B cell (primary cell): ENCODE measurements around the gene RHOXF2.
"Not testable (repeated sequence)": the region's sequence is repeated elsewhere in the genome, so short reads cannot be mapped to it uniquely, and the experiment has no call there.

ENCODE experiments used
- EZH2 ChIP-seq: IDR thresholded peaks from 2 replicates; pipeline ENCODE4 v1.6.1; 2012; ENCODE audit warnings: borderline replicate concordance, low read depth, mild to moderate bottlenecking, moderate library complexity, low read length; ENCODE audit not compliant: insufficient read depth, poor library complexity, severe bottlenecking
- TF ChIP-seq, protein P1 (sequence below): fragments of 200-600 bp; IDR thresholded peaks from one replicate; pipeline ENCODE4 v1.8.0; 2022; ENCODE audit warnings: antibody characterized with exemption, mild to moderate bottlenecking

DNA sequence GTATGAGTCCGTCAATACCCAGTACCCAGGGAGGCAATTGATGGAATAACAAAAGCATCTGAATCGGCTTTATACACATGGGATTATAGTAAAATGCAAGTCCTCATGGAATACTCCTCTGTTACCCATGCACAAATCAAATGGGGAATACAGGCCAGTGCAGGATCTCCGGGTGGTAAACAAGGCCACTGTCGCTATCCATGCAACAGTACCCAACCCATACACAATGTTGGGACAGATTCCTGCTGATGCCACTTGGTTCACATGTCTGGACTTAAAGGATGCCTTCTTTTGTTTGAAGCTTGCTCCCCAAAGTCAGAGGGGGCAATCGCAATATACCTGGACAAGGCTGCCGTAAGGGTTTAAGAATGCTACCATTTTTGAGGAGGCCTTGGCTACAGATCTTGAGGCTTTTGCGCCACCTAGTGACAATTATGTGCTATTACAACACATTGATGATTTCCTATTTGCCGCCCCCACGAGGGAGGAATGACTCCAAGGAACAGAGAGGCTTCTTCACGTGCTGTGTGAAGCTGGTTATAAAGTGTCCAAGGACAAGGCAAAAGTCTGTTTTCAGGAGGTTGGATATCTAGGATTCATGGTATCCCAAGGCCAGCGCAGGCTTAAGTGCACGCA is 8.2 kb upstream of the RHOXF2 start:
- TF ChIP-seq, protein P1, sequence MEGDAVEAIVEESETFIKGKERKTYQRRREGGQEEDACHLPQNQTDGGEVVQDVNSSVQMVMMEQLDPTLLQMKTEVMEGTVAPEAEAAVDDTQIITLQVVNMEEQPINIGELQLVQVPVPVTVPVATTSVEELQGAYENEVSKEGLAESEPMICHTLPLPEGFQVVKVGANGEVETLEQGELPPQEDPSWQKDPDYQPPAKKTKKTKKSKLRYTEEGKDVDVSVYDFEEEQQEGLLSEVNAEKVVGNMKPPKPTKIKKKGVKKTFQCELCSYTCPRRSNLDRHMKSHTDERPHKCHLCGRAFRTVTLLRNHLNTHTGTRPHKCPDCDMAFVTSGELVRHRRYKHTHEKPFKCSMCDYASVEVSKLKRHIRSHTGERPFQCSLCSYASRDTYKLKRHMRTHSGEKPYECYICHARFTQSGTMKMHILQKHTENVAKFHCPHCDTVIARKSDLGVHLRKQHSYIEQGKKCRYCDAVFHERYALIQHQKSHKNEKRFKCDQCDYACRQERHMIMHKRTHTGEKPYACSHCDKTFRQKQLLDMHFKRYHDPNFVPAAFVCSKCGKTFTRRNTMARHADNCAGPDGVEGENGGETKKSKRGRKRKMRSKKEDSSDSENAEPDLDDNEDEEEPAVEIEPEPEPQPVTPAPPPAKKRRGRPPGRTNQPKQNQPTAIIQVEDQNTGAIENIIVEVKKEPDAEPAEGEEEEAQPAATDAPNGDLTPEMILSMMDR, result not testable (repeated sequence)
- not testable (repeated sequence) for TF ChIP-seq EZH2
